ENCODE results near the gene EWSR1. TPM values are rescaled to one million over a fixed set of nuclear protein-coding genes. Genes with fewer than 3 reads are reported as not detected.

EWSR1 gene
- total RNA-seq, 1 experiment from 2014 or later = 462 TPM

DNA sequence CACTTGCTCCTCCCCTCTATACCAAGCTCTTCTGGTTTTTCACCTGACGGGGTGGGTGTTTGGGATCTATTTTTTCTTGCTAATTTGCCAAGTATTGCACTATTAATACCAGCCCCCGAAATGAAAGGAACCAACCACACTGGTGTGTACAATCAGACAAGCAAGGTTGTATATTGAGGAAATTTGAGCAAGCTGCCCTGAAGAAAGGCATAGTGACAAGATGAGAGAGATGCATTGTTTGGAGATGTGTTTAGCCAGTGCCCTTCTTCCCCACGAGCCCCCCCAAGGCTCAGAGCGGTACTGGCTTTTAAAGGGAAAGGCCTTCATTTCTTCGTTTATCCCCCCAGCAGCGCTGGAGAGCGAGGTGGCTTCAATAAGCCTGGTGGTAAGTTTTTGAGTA, 23.1 kb downstream of the EWSR1 start:
- DNase-seq = no peak
- Histone ChIP-seq H4K8ac (replicated peaks; ENCODE audit: insufficient read length, low read depth, low read length) (no peak overlapping the region), H3K27me3 (ENCODE audit: insufficient read depth, low read length) (no peaks in the 10 kb centered on the region), H3K14ac (ENCODE audit: insufficient read depth, low read length) (no peak overlapping the region), H3K56ac (ENCODE audit: insufficient read length, low read depth, low read length) (no peak overlapping the region), H3K18ac (ENCODE audit: insufficient read length, low read depth, low read length) (no peak overlapping the region), H3K4me1 (ENCODE audit: insufficient read depth, low read length) (no peaks in the 10 kb centered on the region), H4K91ac (ENCODE audit: insufficient read length, low read depth, low read length) (no peak overlapping the region), H2AK5ac (ENCODE audit: insufficient read length, low read length) (no peak overlapping the region), H3K23me2 (ENCODE audit: insufficient read length, low read depth, low read length, poor library complexity, severe bottlenecking) (no peaks in the 10 kb centered on the region), H3K27ac (ENCODE audit: insufficient read length, low read depth, low read length) (no peak overlapping the region), H2BK120ac (ENCODE audit: low read depth, low read length, poor library complexity, severe bottlenecking) (no peak overlapping the region), H3K79me2 (ENCODE audit: insufficient read depth, low read length) (no peaks in the 10 kb centered on the region), H3K4ac (ENCODE audit: low read depth, low read length) (no peak overlapping the region), H3K9ac (ENCODE audit: extremely low read depth, insufficient read length, low read length) (no peak overlapping the region), H3K79me1 (ENCODE audit: insufficient read depth, low read depth, low read length, poor library complexity, severe bottlenecking) (no peaks in the 10 kb centered on the region), H2BK12ac (ENCODE audit: insufficient read length, low read depth, low read length) (no peak overlapping the region), H2BK5ac (ENCODE audit: insufficient read length, low read length) (no peak overlapping the region), H3K9me3 (ENCODE audit: control insufficient read depth, low read depth, low read length) (no peaks in the 10 kb centered on the region), H2AFZ (ENCODE audit: low read length) (no peak overlapping the region), H4K20me1 (ENCODE audit: control insufficient read depth, insufficient read depth, insufficient read length) (no peaks in the 10 kb centered on the region), H3K23ac (ENCODE audit: insufficient read length, low read depth, low read length) (no peak overlapping the region), H3T11ph (ENCODE audit: low read length) (no peak overlapping the region), H2BK20ac (ENCODE audit: low read depth, low read length, poor library complexity, severe bottlenecking) (no peak overlapping the region), H3K4me2 (ENCODE audit: insufficient read depth, insufficient read length, low read length) (no peak overlapping the region), H2BK15ac (ENCODE audit: low read depth, low read length) (no peak overlapping the region), H4K5ac (ENCODE audit: insufficient read length, low read depth, low read length) (no peak overlapping the region)
- Mint-ChIP-seq H3K36me3 (ENCODE audit: insufficient read depth in 1 of 3, low read depth in 3 of 3) (peaks cover 69 to 99% (median 96%) of the 10 kb centered on the region in 3 experiments), H3K4me1 (peaks cover 0 to 7% of the 10 kb centered on the region in 2 experiments; a peak in 1 of 4 replicates), H3K27ac (peak overlapping the region in 2 of 3 experiments; percentile 9 to 64; a peak in 2 of 7 replicates), H3K9me3 (no peaks in the 10 kb centered on the region), H3K4me3 (no peak overlapping the region), H3K27me3 (ENCODE audit: low read depth) (no peaks in the 10 kb centered on the region)
- WGBS (ENCODE audit: extremely low coverage, insufficient read length, low lambda C conversion rate) = no CpG with 5 or more reads among the region's 7 CpGs
- TF ChIP-seq, protein P1, sequence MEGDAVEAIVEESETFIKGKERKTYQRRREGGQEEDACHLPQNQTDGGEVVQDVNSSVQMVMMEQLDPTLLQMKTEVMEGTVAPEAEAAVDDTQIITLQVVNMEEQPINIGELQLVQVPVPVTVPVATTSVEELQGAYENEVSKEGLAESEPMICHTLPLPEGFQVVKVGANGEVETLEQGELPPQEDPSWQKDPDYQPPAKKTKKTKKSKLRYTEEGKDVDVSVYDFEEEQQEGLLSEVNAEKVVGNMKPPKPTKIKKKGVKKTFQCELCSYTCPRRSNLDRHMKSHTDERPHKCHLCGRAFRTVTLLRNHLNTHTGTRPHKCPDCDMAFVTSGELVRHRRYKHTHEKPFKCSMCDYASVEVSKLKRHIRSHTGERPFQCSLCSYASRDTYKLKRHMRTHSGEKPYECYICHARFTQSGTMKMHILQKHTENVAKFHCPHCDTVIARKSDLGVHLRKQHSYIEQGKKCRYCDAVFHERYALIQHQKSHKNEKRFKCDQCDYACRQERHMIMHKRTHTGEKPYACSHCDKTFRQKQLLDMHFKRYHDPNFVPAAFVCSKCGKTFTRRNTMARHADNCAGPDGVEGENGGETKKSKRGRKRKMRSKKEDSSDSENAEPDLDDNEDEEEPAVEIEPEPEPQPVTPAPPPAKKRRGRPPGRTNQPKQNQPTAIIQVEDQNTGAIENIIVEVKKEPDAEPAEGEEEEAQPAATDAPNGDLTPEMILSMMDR (conservative IDR thresholded peaks at IDR 0.05) = 0 out of 3 replicates have a peak, but pooled peaks have one; percentile 21
